HS-27A (cell line): ENCODE data around the gene TIMM8B.
"Not testable (repeated sequence)": the region's sequence is repeated elsewhere in the genome, so short reads cannot be mapped to it uniquely, and the experiment has no call there.

Experiments
- DNase-seq: peaks from one replicate; pipeline ENCODE4 v3.0.0-alpha.2; 2012; ENCODE audit warnings: low read depth, missing footprints

TIMM8B gene

GRCh38 chr11:112086422-112087191 is at the start of gene TIMM8B, which contains the start of gene SDHD:
TSS of gene TIMM8B (minus strand) at chr11:112086756. CDS start at chr11:112086723, 33 bp downstream.
TSS of gene SDHD (plus strand) at chr11:112086873. CDS start at chr11:112086908, 35 bp downstream.
- peak; percentile 77 for DNase-seq

- no peak for DNase-seq
Observed at GRCh38 chr11:112134473-112134872, 47.9 kb upstream of the TIMM8B start.

- no peak for DNase-seq
Observed at GRCh38 chr11:112132737-112133136, 46.2 kb upstream of the TIMM8B start.

- DNase-seq = no peak
Observed at GRCh38 chr11:112129656-112130055, 43.1 kb upstream of the TIMM8B start.

GRCh38 chr11:112128483-112129121 is 42.0 kb upstream of the TIMM8B start:
- DNase-seq = peak; percentile 48

GRCh38 chr11:112127056-112127455 is 40.5 kb upstream of the TIMM8B start:
- no peak for DNase-seq

- DNase-seq = no peak
Observed at GRCh38 chr11:112123129-112123528, 36.6 kb upstream of the TIMM8B start.

GRCh38 chr11:112121981-112122615 is 35.5 kb upstream of the TIMM8B start:
- no peak for DNase-seq

GRCh38 chr11:112118176-112118575 is 31.6 kb upstream of the TIMM8B start:
- DNase-seq = no peak

GRCh38 chr11:112115386-112115785 is 28.8 kb upstream of the TIMM8B start:
- no peak for DNase-seq

- DNase-seq = no peak
Observed at GRCh38 chr11:112114460-112114859, 27.9 kb upstream of the TIMM8B start.

- no peak for DNase-seq
Observed at GRCh38 chr11:112113539-112114457, 27.2 kb upstream of the TIMM8B start.

GRCh38 chr11:112106070-112106469 is 19.5 kb upstream of the TIMM8B start:
- no peak for DNase-seq

- DNase-seq = no peak
Observed at GRCh38 chr11:112103446-112103845, 16.9 kb upstream of the TIMM8B start.

GRCh38 chr11:112100462-112100861 is 13.9 kb upstream of the TIMM8B start:
- no peak for DNase-seq

- DNase-seq = no peak
Observed at GRCh38 chr11:112097734-112098528, 11.4 kb upstream of the TIMM8B start.

- DNase-seq = no peak
Observed at GRCh38 chr11:112096194-112096593, 9.6 kb upstream of the TIMM8B start.

GRCh38 chr11:112095302-112095701 is 8.7 kb upstream of the TIMM8B start:
- DNase-seq = not testable (repeated sequence)

GRCh38 chr11:112087212-112087611 is 656 bp upstream of the TIMM8B start:
- no peak for DNase-seq

GRCh38 chr11:112085822-112086421 is 634 bp downstream of the TIMM8B start:
- DNase-seq = no peak

- no peak for DNase-seq
Observed at GRCh38 chr11:112082729-112083128, 3.8 kb downstream of the TIMM8B start.
